ENCODE results near the gene ZNF385B. TPM values are rescaled to one million over a fixed set of nuclear protein-coding genes. Genes with fewer than 3 reads are reported as not detected.

ZNF385B gene
- total and polyA plus RNA-seq, 4 donors = 3.0 to 7.2 (median 3.9) TPM

DNA sequence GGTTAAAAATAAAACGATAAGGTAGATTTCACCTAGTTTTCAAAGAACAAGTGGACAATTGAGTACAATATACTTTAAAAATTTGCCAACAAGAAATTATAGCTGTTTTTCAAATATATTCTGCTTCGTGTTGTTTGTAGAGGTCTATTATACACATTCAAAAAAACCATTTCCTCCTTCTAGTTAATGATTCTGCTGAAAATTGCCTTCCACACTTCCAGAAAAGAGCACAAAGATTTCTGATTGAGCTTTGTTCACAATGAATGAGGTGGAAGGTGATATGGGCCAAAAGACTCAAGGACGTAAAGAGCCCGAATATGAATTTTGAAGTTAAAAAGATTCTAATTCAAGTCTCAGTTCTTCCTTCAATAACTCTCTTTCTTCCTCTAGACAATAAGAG, 319.8 kb downstream of the ZNF385B start:
- Histone ChIP-seq H3K27ac (ENCODE audit: low read depth in 1 of 2, low read length in 2 of 2) (no peak overlapping the region), H3K4me3 (ENCODE audit: low read depth in 1 of 3, low read length in 3 of 3) (no peak overlapping the region), H3K36me3 (ENCODE audit: control insufficient read depth in 4 of 4, insufficient read depth in 3 of 4, low read depth in 1 of 4, low read length in 3 of 4) (peaks cover 5 to 26% (median 13%) of the 10 kb centered on the region in 4 donors), H3K27me3 (ENCODE audit: control insufficient read depth in 4 of 4, insufficient read depth in 4 of 4, low read length in 3 of 4) (no peaks in the 10 kb centered on the region), H3K9me3 (ENCODE audit: control insufficient read depth in 4 of 4, low read length in 3 of 4) (peaks cover 0 to 3% (median 0%) of the 10 kb centered on the region in 4 donors), H3K9ac (ENCODE audit: low read depth in 1 of 2, low read length in 2 of 2) (no peak overlapping the region), H3K4me1 (ENCODE audit: control insufficient read depth in 4 of 4, insufficient read depth in 4 of 4, low read length in 3 of 4) (peaks cover 0 to 2% (median 0%) of the 10 kb centered on the region in 4 donors)
- no peak for TF ChIP-seq TAF1 (conservative IDR thresholded peaks at IDR 0.05)
- no peak for TF ChIP-seq NR2F2 (IDR thresholded peaks at IDR 0.05)
- TF ChIP-seq, protein P1, sequence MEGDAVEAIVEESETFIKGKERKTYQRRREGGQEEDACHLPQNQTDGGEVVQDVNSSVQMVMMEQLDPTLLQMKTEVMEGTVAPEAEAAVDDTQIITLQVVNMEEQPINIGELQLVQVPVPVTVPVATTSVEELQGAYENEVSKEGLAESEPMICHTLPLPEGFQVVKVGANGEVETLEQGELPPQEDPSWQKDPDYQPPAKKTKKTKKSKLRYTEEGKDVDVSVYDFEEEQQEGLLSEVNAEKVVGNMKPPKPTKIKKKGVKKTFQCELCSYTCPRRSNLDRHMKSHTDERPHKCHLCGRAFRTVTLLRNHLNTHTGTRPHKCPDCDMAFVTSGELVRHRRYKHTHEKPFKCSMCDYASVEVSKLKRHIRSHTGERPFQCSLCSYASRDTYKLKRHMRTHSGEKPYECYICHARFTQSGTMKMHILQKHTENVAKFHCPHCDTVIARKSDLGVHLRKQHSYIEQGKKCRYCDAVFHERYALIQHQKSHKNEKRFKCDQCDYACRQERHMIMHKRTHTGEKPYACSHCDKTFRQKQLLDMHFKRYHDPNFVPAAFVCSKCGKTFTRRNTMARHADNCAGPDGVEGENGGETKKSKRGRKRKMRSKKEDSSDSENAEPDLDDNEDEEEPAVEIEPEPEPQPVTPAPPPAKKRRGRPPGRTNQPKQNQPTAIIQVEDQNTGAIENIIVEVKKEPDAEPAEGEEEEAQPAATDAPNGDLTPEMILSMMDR (IDR thresholded peaks at IDR 0.05; ENCODE audit: low read depth, low read length, missing input control) = no peak
- TF ChIP-seq HNF4A (conservative IDR thresholded peaks at IDR 0.05) = no peak
- no peak for TF ChIP-seq SP1 (IDR thresholded peaks at IDR 0.05)
- TF ChIP-seq HNF4G (IDR thresholded peaks at IDR 0.05) = no peak
- no peak for TF ChIP-seq RAD21 (IDR thresholded peaks at IDR 0.05)
- no peak for DNase-seq (ENCODE audit: low spot score)
- WGBS = 67% methylated on average over 4 of the region's 4 CpGs

DNA sequence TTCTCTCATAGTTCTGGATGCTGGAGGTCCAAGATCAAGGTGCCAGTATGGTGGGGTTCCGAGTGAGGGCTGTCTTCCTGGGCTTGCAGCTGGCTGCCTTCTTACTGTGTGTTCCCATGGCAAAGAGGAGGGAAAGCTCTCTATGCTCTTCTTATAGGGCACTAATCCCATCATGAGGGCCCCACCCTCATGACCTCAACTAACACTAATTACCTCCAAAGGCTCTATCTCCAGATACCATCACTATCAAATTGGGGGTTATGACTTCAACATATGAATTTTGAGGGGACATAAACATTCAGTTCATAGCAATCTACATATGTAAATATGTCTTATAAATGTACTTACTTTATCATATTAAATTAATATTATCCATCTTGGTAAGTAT, 322.3 kb downstream of the ZNF385B start:
- no peak for TF ChIP-seq RXRA (IDR thresholded peaks at IDR 0.05)
- no peak for TF ChIP-seq GABPA (IDR thresholded peaks at IDR 0.05 in 1 of 2, conservative IDR thresholded peaks at IDR 0.05 in 1 of 2)
- TF ChIP-seq RAD21 (IDR thresholded peaks at IDR 0.05) = no peak
- TF ChIP-seq, protein P1 (IDR thresholded peaks at IDR 0.05; ENCODE audit: low read depth, low read length, missing input control) = no peak
- TF ChIP-seq, protein P2, sequence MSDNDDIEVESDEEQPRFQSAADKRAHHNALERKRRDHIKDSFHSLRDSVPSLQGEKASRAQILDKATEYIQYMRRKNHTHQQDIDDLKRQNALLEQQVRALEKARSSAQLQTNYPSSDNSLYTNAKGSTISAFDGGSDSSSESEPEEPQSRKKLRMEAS (IDR thresholded peaks at IDR 0.05) = no peak
- TF ChIP-seq NR2F2 (IDR thresholded peaks at IDR 0.05) = no peak
- TF ChIP-seq, protein P3, sequence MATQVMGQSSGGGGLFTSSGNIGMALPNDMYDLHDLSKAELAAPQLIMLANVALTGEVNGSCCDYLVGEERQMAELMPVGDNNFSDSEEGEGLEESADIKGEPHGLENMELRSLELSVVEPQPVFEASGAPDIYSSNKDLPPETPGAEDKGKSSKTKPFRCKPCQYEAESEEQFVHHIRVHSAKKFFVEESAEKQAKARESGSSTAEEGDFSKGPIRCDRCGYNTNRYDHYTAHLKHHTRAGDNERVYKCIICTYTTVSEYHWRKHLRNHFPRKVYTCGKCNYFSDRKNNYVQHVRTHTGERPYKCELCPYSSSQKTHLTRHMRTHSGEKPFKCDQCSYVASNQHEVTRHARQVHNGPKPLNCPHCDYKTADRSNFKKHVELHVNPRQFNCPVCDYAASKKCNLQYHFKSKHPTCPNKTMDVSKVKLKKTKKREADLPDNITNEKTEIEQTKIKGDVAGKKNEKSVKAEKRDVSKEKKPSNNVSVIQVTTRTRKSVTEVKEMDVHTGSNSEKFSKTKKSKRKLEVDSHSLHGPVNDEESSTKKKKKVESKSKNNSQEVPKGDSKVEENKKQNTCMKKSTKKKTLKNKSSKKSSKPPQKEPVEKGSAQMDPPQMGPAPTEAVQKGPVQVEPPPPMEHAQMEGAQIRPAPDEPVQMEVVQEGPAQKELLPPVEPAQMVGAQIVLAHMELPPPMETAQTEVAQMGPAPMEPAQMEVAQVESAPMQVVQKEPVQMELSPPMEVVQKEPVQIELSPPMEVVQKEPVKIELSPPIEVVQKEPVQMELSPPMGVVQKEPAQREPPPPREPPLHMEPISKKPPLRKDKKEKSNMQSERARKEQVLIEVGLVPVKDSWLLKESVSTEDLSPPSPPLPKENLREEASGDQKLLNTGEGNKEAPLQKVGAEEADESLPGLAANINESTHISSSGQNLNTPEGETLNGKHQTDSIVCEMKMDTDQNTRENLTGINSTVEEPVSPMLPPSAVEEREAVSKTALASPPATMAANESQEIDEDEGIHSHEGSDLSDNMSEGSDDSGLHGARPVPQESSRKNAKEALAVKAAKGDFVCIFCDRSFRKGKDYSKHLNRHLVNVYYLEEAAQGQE (IDR thresholded peaks at IDR 0.05) = no peak
- TF ChIP-seq, protein P4, sequence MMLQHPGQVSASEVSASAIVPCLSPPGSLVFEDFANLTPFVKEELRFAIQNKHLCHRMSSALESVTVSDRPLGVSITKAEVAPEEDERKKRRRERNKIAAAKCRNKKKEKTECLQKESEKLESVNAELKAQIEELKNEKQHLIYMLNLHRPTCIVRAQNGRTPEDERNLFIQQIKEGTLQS (IDR thresholded peaks at IDR 0.05) = no peak
- no peak for TF ChIP-seq JUND (IDR thresholded peaks at IDR 0.05)
- no peak for TF ChIP-seq EGR1 (IDR thresholded peaks at IDR 0.05; ENCODE audit: low read depth in 2 of 2)
- TF ChIP-seq SP1 (IDR thresholded peaks at IDR 0.05) = no peak
- TF ChIP-seq HNF4A (conservative IDR thresholded peaks at IDR 0.05) = no peak
- TF ChIP-seq YY1 (IDR thresholded peaks at IDR 0.05) = no peak
- no peak for TF ChIP-seq FOXA1 (IDR thresholded peaks at IDR 0.05)
- no peak overlapping the region for H3K27ac ChIP-seq (ENCODE audit: low read depth in 1 of 2, low read length in 2 of 2)
- H3K4me1 ChIP-seq (ENCODE audit: control insufficient read depth in 4 of 4, insufficient read depth in 4 of 4, low read length in 3 of 4) = peaks cover 0 to 2% (median 0%) of the 10 kb centered on the region in 4 donors
- peaks cover 0 to 3% (median 0%) of the 10 kb centered on the region in 4 donors for H3K9me3 ChIP-seq (ENCODE audit: control insufficient read depth in 4 of 4, low read length in 3 of 4)
- peaks cover 5 to 19% (median 13%) of the 10 kb centered on the region in 4 donors for H3K36me3 ChIP-seq (ENCODE audit: control insufficient read depth in 4 of 4, insufficient read depth in 3 of 4, low read depth in 1 of 4, low read length in 3 of 4)
- DNase-seq (ENCODE audit: low spot score) = no peak
- H3K27me3 ChIP-seq (ENCODE audit: control insufficient read depth in 4 of 4, insufficient read depth in 4 of 4, low read length in 3 of 4) = no peaks in the 10 kb centered on the region
- no peak overlapping the region for H3K4me3 ChIP-seq (ENCODE audit: low read depth in 1 of 3, low read length in 3 of 3)
- WGBS = 91% methylated on average over 1 of the region's 1 CpG
- no peak overlapping the region for H3K9ac ChIP-seq (ENCODE audit: low read depth in 1 of 2, low read length in 2 of 2)
